ENCODE data around the gene SIGLEC1. TPM values are rescaled to one million over a fixed set of nuclear protein-coding genes. Genes with fewer than 3 reads are reported as not detected.

Gene SIGLEC1
- total RNA-seq, result 0.53 and 1.3 TPM in 2 replicates
- 0.08 TPM for polyA plus RNA-seq (2012)

- no peak for DNase-seq (ENCODE audit: low read depth)
Observed at GRCh38 chr20:3712279-3712873, at the start of gene SIGLEC1. SIGLEC1 (minus strand) TSS chr20:3712600; CDS start chr20:3707128, 5,472 bp downstream.

- DNase-seq (ENCODE audit: low read depth), result no peak
Observed at GRCh38 chr20:3760655-3761348, 48.4 kb upstream of the SIGLEC1 start.

- DNase-seq (ENCODE audit: low read depth), result no peak
Observed at GRCh38 chr20:3759884-3760283, 47.5 kb upstream of the SIGLEC1 start.

- no peak for DNase-seq (ENCODE audit: low read depth)
Observed at GRCh38 chr20:3759316-3759823, 47.0 kb upstream of the SIGLEC1 start.

- DNase-seq (ENCODE audit: low read depth), result no peak
Observed at GRCh38 chr20:3758566-3758965, 46.2 kb upstream of the SIGLEC1 start.

- no peak for DNase-seq (ENCODE audit: low read depth)
Observed at GRCh38 chr20:3757268-3757667, 44.9 kb upstream of the SIGLEC1 start.

- peak; percentile 60 for DNase-seq (ENCODE audit: low read depth)
Observed at GRCh38 chr20:3755814-3756480, 43.5 kb upstream of the SIGLEC1 start.

GRCh38 chr20:3755269-3755668 lies 42.9 kb upstream of the SIGLEC1 start:
- no peak for DNase-seq (ENCODE audit: low read depth)

GRCh38 chr20:3754276-3754630 lies 41.9 kb upstream of the SIGLEC1 start:
- no peak for DNase-seq (ENCODE audit: low read depth)

- no peak for DNase-seq (ENCODE audit: low read depth)
Observed at GRCh38 chr20:3753501-3754275, 41.3 kb upstream of the SIGLEC1 start.

- DNase-seq (ENCODE audit: low read depth), result peak; percentile 70
Observed at GRCh38 chr20:3753098-3753497, 40.7 kb upstream of the SIGLEC1 start.

- no peak for DNase-seq (ENCODE audit: low read depth)
Observed at GRCh38 chr20:3752386-3752759, 40.0 kb upstream of the SIGLEC1 start.

- DNase-seq (ENCODE audit: low read depth), result no peak
Observed at GRCh38 chr20:3751675-3752385, 39.4 kb upstream of the SIGLEC1 start.

- DNase-seq (ENCODE audit: low read depth), result no peak
Observed at GRCh38 chr20:3751305-3751674, 38.9 kb upstream of the SIGLEC1 start.

- peak; percentile 48 for DNase-seq (ENCODE audit: low read depth)
Observed at GRCh38 chr20:3749689-3750531, 37.5 kb upstream of the SIGLEC1 start.

GRCh38 chr20:3749087-3749688 lies 36.8 kb upstream of the SIGLEC1 start:
- DNase-seq (ENCODE audit: low read depth), result no peak

GRCh38 chr20:3748073-3748472 lies 35.7 kb upstream of the SIGLEC1 start:
- no peak for DNase-seq (ENCODE audit: low read depth)

- DNase-seq (ENCODE audit: low read depth), result no peak
Observed at GRCh38 chr20:3747471-3747870, 35.1 kb upstream of the SIGLEC1 start.

GRCh38 chr20:3745686-3746173 lies 33.3 kb upstream of the SIGLEC1 start:
- DNase-seq (ENCODE audit: low read depth), result no peak
